Measurements from ENCODE around the gene ARMC12.

Gene ARMC12

GRCh38 chr6:35780719-35781118 lies 43.9 kb downstream of the ARMC12 start, which contains the start of gene CLPSL1:
CLPSL1 (plus strand) TSS chr6:35781019; CDS start chr6:35781111, 92 bp downstream.
- Mint-ChIP-seq H3K9me3 (no peaks in the 10 kb centered on the region), H3K27me3 (peaks cover 54 to 84% of the 10 kb centered on the region in 2 donors), H3K27ac (no peak within 1 kb of the TSS), H3K36me3 (ENCODE audit: insufficient read depth) (no peaks in the 10 kb centered on the region), H3K4me1 (ENCODE audit: low read depth in 2 of 2) (peaks cover 6 to 7% of the 10 kb centered on the region in 2 donors), H3K4me3 (no peak within 1 kb of the TSS)
- no peak for DNase-seq
- ATAC-seq (replicated peaks) = no peak

- ATAC-seq (replicated peaks) (no peak), DNase-seq (no peak)
- peaks cover 54 to 82% of the 10 kb centered on the region in 2 donors for H3K27me3 Mint-ChIP-seq
- no peak overlapping the region for H3K4me3 Mint-ChIP-seq
- H3K27ac Mint-ChIP-seq = no peak overlapping the region
- H3K9me3 Mint-ChIP-seq = no peaks in the 10 kb centered on the region
- H3K36me3 Mint-ChIP-seq (ENCODE audit: insufficient read depth) = no peaks in the 10 kb centered on the region
- H3K4me1 Mint-ChIP-seq (ENCODE audit: low read depth in 2 of 2) = peaks cover 4 to 7% of the 10 kb centered on the region in 2 donors
These were observed 44.5 kb downstream of the ARMC12 start for GRCh38 chr6:35781290-35781689.

GRCh38 chr6:35782424-35782823 lies 45.6 kb downstream of the ARMC12 start:
- Mint-ChIP-seq H3K4me1 (ENCODE audit: low read depth in 2 of 2) (peaks cover 2 to 3% of the 10 kb centered on the region in 2 donors), H3K4me3 (no peak overlapping the region), H3K27ac (no peak overlapping the region), H3K9me3 (no peaks in the 10 kb centered on the region), H3K27me3 (peaks cover 58 to 83% of the 10 kb centered on the region in 2 donors), H3K36me3 (ENCODE audit: insufficient read depth) (no peaks in the 10 kb centered on the region)
- no peak for ATAC-seq (replicated peaks)
- DNase-seq = no peak

- ATAC-seq (replicated peaks) = no peak
- no peak for DNase-seq
- peaks cover 66 to 85% of the 10 kb centered on the region in 2 donors for H3K27me3 Mint-ChIP-seq
- H3K9me3 Mint-ChIP-seq = no peaks in the 10 kb centered on the region
- no peaks in the 10 kb centered on the region for H3K36me3 Mint-ChIP-seq (ENCODE audit: insufficient read depth)
- H3K4me3 Mint-ChIP-seq = no peak overlapping the region
- H3K27ac Mint-ChIP-seq = no peak overlapping the region
- no peaks in the 10 kb centered on the region for H3K4me1 Mint-ChIP-seq (ENCODE audit: low read depth in 2 of 2)
These were observed 47.4 kb downstream of the ARMC12 start for GRCh38 chr6:35784200-35784599.

- Mint-ChIP-seq H3K36me3 (ENCODE audit: insufficient read depth) (no peaks in the 10 kb centered on the region), H3K4me3 (no peak overlapping the region), H3K4me1 (ENCODE audit: low read depth in 2 of 2) (no peaks in the 10 kb centered on the region), H3K9me3 (no peaks in the 10 kb centered on the region), H3K27me3 (peaks cover 72 to 86% of the 10 kb centered on the region in 2 donors), H3K27ac (no peak overlapping the region)
- DNase-seq (no peak), ATAC-seq (replicated peaks) (no peak)
These were observed 49.4 kb downstream of the ARMC12 start for GRCh38 chr6:35786272-35786671.

- ATAC-seq (replicated peaks) (no peak), DNase-seq (no peak)
- Mint-ChIP-seq H3K27ac (no peak overlapping the region), H3K4me3 (no peak overlapping the region), H3K4me1 (ENCODE audit: low read depth in 2 of 2) (no peaks in the 10 kb centered on the region), H3K36me3 (ENCODE audit: insufficient read depth) (no peaks in the 10 kb centered on the region), H3K9me3 (no peaks in the 10 kb centered on the region), H3K27me3 (peaks cover 70 to 82% of the 10 kb centered on the region in 2 donors)
These were observed 50.0 kb downstream of the ARMC12 start for GRCh38 chr6:35786810-35787209.

- H3K27me3 Mint-ChIP-seq = peaks cover 63 to 76% of the 10 kb centered on the region in 2 donors
- no peak for DNase-seq
- H3K4me1 Mint-ChIP-seq (ENCODE audit: low read depth in 2 of 2) = no peaks in the 10 kb centered on the region
- no peak overlapping the region for H3K4me3 Mint-ChIP-seq
- no peak overlapping the region for H3K27ac Mint-ChIP-seq
- H3K9me3 Mint-ChIP-seq = no peaks in the 10 kb centered on the region
- no peaks in the 10 kb centered on the region for H3K36me3 Mint-ChIP-seq (ENCODE audit: insufficient read depth)
- ATAC-seq (replicated peaks) = no peak
These were observed 50.7 kb downstream of the ARMC12 start for GRCh38 chr6:35787266-35788218.

- DNase-seq (no peak), ATAC-seq (replicated peaks) (no peak)
- Mint-ChIP-seq H3K4me1 (ENCODE audit: low read depth in 2 of 2) (no peaks in the 10 kb centered on the region), H3K27me3 (peaks cover 56 to 79% of the 10 kb centered on the region in 2 donors), H3K36me3 (ENCODE audit: insufficient read depth) (no peaks in the 10 kb centered on the region), H3K27ac (no peak overlapping the region), H3K9me3 (no peaks in the 10 kb centered on the region), H3K4me3 (no peak overlapping the region)
These were observed 51.7 kb downstream of the ARMC12 start for GRCh38 chr6:35788423-35788982.

- DNase-seq (no peak), ATAC-seq (replicated peaks) (no peak)
- H3K4me3 Mint-ChIP-seq = no peak overlapping the region
- no peaks in the 10 kb centered on the region for H3K4me1 Mint-ChIP-seq (ENCODE audit: low read depth in 2 of 2)
- H3K36me3 Mint-ChIP-seq (ENCODE audit: insufficient read depth) = no peaks in the 10 kb centered on the region
- H3K27me3 Mint-ChIP-seq = peaks cover 41 to 67% of the 10 kb centered on the region in 2 donors
- H3K27ac Mint-ChIP-seq = no peak overlapping the region
- H3K9me3 Mint-ChIP-seq = no peaks in the 10 kb centered on the region
These were observed 53.9 kb downstream of the ARMC12 start for GRCh38 chr6:35790683-35791082.

- Mint-ChIP-seq H3K27ac (no peak overlapping the region), H3K36me3 (ENCODE audit: insufficient read depth) (no peaks in the 10 kb centered on the region), H3K27me3 (peaks cover 18 to 54% of the 10 kb centered on the region in 2 donors), H3K4me3 (no peak overlapping the region), H3K9me3 (no peaks in the 10 kb centered on the region), H3K4me1 (ENCODE audit: low read depth in 2 of 2) (no peaks in the 10 kb centered on the region)
- no peak for ATAC-seq (replicated peaks)
- DNase-seq = no peak
These were observed 58.0 kb downstream of the ARMC12 start for GRCh38 chr6:35794536-35795452.

- no peaks in the 10 kb centered on the region for H3K9me3 Mint-ChIP-seq
- DNase-seq (no peak), ATAC-seq (replicated peaks) (no peak)
- H3K4me1 Mint-ChIP-seq (ENCODE audit: low read depth in 2 of 2) = no peaks in the 10 kb centered on the region
- H3K27me3 Mint-ChIP-seq = peaks cover 12 to 46% of the 10 kb centered on the region in 2 donors
- H3K4me3 Mint-ChIP-seq = no peak overlapping the region
- no peaks in the 10 kb centered on the region for H3K36me3 Mint-ChIP-seq (ENCODE audit: insufficient read depth)
- H3K27ac Mint-ChIP-seq = no peak overlapping the region
These were observed 58.7 kb downstream of the ARMC12 start for GRCh38 chr6:35795453-35796071.

- Mint-ChIP-seq H3K4me1 (ENCODE audit: low read depth in 2 of 2) (no peaks in the 10 kb centered on the region), H3K27ac (no peak overlapping the region), H3K4me3 (no peak overlapping the region), H3K36me3 (ENCODE audit: insufficient read depth) (no peaks in the 10 kb centered on the region), H3K9me3 (no peaks in the 10 kb centered on the region), H3K27me3 (peaks cover 10 to 40% of the 10 kb centered on the region in 2 donors)
- DNase-seq (no peak), ATAC-seq (replicated peaks) (no peak)
These were observed 59.4 kb downstream of the ARMC12 start for GRCh38 chr6:35796236-35796635.
